Nephron progenitor cell (in vitro differentiated cells): ENCODE data around the gene OSBPL2.

Experiments
- DNase-seq: peaks from one replicate; pipeline ENCODE4 v3.0.0; 2021
- H3K27ac Mint-ChIP-seq: 2 replicates; pipeline ENCODE4 v1.8.0; 2021; ENCODE audit warnings: mild to moderate bottlenecking, moderate library complexity, mixed read lengths
- H3K27me3 Mint-ChIP-seq: 2 replicates; pipeline ENCODE4 v1.8.0; 2021; ENCODE audit warnings: mild to moderate bottlenecking, low read depth, mixed read lengths; ENCODE audit not compliant: poor library complexity
- H3K36me3 Mint-ChIP-seq: 2 replicates; pipeline ENCODE4 v1.8.0; 2021; ENCODE audit warnings: low read depth, mixed read lengths
- H3K4me1 Mint-ChIP-seq: 2 replicates; pipeline ENCODE4 v1.8.0; 2021; ENCODE audit warnings: mixed read lengths
- H3K4me3 Mint-ChIP-seq: 2 replicates; pipeline ENCODE4 v1.8.0; 2021; ENCODE audit warnings: mild to moderate bottlenecking, moderate library complexity, mixed read lengths
- H3K9me3 Mint-ChIP-seq: 2 replicates; pipeline ENCODE4 v1.8.0; 2021; ENCODE audit warnings: mild to moderate bottlenecking, moderate library complexity, mixed read lengths
- TF ChIP-seq, protein P1 (sequence below): fragments of 200-600 bp; sonication (generic); IDR thresholded peaks from 2 replicates; pipeline ENCODE4 v1.5.0; 2021; ENCODE audit warnings: antibody characterized with exemption

The OSBPL2 gene

DNA sequence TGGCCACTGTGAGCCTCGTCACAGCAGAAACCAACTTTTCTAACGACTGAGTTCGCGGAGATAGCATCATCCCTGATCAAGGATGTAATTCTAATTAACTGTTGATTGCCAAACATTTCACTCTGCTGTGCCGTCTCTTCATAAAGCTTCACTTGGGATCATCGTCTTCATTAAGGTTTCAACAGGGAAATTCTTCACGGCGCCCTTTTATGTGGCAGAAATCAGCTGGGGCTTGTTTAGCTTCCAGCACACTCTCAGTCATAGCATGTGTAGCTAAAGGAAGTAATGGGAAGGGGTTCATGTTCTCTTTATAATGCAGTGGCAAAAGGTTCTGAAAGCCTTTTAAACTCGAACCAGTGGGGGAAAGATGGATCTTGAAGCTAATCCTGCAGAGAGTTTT, 55.6 kb downstream of the OSBPL2 start:
- Mint-ChIP-seq H3K36me3 (peaks cover 45% of the 10 kb centered on the region), H3K9me3 (no peaks in the 10 kb centered on the region), H3K27ac (no peak overlapping the region), H3K4me3 (no peak overlapping the region), H3K4me1 (no peaks in the 10 kb centered on the region), H3K27me3 (no peaks in the 10 kb centered on the region)
- DNase-seq = no peak
- TF ChIP-seq, protein P1, sequence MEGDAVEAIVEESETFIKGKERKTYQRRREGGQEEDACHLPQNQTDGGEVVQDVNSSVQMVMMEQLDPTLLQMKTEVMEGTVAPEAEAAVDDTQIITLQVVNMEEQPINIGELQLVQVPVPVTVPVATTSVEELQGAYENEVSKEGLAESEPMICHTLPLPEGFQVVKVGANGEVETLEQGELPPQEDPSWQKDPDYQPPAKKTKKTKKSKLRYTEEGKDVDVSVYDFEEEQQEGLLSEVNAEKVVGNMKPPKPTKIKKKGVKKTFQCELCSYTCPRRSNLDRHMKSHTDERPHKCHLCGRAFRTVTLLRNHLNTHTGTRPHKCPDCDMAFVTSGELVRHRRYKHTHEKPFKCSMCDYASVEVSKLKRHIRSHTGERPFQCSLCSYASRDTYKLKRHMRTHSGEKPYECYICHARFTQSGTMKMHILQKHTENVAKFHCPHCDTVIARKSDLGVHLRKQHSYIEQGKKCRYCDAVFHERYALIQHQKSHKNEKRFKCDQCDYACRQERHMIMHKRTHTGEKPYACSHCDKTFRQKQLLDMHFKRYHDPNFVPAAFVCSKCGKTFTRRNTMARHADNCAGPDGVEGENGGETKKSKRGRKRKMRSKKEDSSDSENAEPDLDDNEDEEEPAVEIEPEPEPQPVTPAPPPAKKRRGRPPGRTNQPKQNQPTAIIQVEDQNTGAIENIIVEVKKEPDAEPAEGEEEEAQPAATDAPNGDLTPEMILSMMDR = no peak

- TF ChIP-seq, protein P1 = no peak
- Mint-ChIP-seq H3K9me3 (no peaks in the 10 kb centered on the region), H3K27me3 (no peaks in the 10 kb centered on the region), H3K4me3 (no peak overlapping the region), H3K4me1 (no peaks in the 10 kb centered on the region), H3K36me3 (peaks cover 43% of the 10 kb centered on the region), H3K27ac (no peak overlapping the region)
- DNase-seq = no peak
These were observed 56.2 kb downstream of the OSBPL2 start for GRCh38 chr20:62294516-62294915.

DNA sequence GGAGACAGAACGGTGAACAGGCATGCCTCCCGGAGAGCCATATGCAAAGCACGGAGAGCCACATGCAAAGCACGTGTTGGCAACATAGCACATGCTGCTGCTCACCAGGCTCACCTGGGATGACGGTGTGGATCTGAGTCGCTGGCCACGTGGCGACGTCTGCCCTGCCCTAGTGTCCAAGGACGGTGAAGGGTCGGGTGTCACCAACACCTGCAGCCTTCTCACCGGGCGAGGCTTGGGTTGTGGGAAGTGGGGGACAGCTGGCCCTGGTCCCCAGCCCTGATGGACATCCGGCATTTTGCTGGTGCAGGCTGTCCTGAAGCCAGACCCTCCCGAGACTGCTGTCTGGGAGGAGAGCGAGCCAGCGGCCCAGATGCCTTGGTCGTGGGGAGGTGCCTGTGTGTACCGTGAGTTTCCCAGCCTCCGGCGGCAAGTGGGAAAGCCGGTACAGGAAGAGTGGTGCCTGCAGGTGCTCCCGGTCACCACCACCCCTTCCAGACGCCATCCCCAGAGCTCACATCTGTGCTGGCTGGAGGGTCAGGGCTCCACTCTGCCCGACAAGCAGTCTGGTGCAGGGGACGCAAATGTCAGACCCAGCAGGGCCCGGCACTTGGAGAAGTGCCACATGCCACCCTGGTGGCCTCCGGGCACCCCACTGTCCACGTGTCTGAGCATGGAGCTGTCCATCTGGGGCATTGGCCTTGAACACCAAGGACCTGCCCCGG, 58.6 kb downstream of the OSBPL2 start:
- no peak for DNase-seq
- H3K36me3 Mint-ChIP-seq = peaks cover 35% of the 10 kb centered on the region
- no peak overlapping the region for H3K27ac Mint-ChIP-seq
- H3K4me1 Mint-ChIP-seq = no peaks in the 10 kb centered on the region
- no peak overlapping the region for H3K4me3 Mint-ChIP-seq
- H3K27me3 Mint-ChIP-seq = no peaks in the 10 kb centered on the region
- no peaks in the 10 kb centered on the region for H3K9me3 Mint-ChIP-seq
- TF ChIP-seq, protein P1 = no peak

GRCh38 chr20:62297449-62298227, 59.3 kb downstream of the OSBPL2 start:
- H3K4me3 Mint-ChIP-seq = no peak overlapping the region
- H3K27me3 Mint-ChIP-seq = no peaks in the 10 kb centered on the region

DNA sequence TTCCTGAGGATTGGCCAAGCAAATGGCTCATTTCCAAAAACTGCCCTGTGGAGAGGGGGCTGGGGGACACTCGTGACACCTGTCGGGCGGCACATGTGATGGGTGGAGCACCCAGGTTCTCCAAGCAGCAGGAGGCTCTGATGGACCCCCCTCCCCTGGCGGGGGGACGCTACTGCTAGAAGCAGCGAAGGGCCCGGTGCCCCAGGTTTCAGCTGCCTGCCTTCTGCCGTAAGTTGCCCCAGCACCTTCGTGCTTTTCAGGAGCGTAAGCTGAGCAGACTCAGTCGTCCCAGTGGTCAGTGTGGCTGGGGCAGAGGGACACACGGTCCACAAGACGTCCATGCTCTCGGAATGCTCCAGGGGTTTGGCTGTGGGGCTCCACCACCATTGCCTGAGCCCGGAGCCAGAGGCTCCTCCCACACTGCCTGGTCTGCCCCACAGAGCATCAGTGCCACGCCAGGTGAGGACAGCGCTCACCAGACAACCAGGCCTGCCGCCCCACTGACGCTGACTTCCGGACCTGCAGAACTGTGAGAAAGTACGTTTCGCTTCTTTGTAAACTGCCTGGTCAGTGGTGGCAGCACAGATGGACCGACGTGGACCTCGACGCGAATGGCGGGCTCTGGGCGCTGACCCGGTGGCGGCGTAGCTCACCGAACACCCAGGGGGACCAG, 60.4 kb downstream of the OSBPL2 start:
- Mint-ChIP-seq H3K36me3 (peaks cover 22% of the 10 kb centered on the region), H3K27ac (no peak overlapping the region), H3K9me3 (no peaks in the 10 kb centered on the region), H3K4me1 (peaks cover 4% of the 10 kb centered on the region), H3K4me3 (no peak overlapping the region), H3K27me3 (no peaks in the 10 kb centered on the region)
- DNase-seq = no peak
- TF ChIP-seq, protein P1 = no peak

More at GRCh38 chr20:62297449-62298227, 59.3 kb downstream of the OSBPL2 start:
- no peaks in the 10 kb centered on the region for H3K4me1 Mint-ChIP-seq
- TF ChIP-seq, protein P1 = no peak
- H3K9me3 Mint-ChIP-seq = no peaks in the 10 kb centered on the region
- H3K36me3 Mint-ChIP-seq = peaks cover 29% of the 10 kb centered on the region
- H3K27ac Mint-ChIP-seq = no peak overlapping the region
- no peak for DNase-seq
